Measurements from ENCODE around the gene ATP2B2. TPM values are rescaled to one million over a fixed set of nuclear protein-coding genes. Genes with fewer than 3 reads are reported as not detected.

ATP2B2 gene
- total RNA-seq, 4 donors from 2014 or later, result 0.09 to 0.12 TPM; not detected in 2

DNA sequence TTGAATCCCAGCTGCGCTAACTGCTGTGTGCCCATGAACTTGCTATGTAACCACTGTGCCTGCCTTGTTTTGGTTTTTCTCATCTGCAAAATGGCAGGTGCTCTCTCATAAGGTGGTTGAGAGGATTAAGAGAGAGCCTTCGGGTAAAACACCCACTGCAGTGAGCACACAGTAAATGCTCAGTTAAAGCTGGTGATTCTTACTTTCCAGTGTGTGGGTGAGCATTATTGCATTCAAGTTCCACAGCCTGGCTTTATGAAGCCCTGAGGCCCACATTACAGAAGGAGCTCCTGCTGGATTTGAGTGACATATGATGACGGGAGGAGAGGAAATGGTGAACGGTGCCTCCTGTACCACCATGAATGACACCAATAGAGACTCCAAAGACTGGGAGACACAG lies 101.0 kb downstream of the ATP2B2 start:
- no peak for ATAC-seq (ENCODE audit: low FRiP score)
- TF ChIP-seq, protein P1, sequence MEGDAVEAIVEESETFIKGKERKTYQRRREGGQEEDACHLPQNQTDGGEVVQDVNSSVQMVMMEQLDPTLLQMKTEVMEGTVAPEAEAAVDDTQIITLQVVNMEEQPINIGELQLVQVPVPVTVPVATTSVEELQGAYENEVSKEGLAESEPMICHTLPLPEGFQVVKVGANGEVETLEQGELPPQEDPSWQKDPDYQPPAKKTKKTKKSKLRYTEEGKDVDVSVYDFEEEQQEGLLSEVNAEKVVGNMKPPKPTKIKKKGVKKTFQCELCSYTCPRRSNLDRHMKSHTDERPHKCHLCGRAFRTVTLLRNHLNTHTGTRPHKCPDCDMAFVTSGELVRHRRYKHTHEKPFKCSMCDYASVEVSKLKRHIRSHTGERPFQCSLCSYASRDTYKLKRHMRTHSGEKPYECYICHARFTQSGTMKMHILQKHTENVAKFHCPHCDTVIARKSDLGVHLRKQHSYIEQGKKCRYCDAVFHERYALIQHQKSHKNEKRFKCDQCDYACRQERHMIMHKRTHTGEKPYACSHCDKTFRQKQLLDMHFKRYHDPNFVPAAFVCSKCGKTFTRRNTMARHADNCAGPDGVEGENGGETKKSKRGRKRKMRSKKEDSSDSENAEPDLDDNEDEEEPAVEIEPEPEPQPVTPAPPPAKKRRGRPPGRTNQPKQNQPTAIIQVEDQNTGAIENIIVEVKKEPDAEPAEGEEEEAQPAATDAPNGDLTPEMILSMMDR (IDR thresholded peaks at IDR 0.05), result no peak
- DNase-seq (ENCODE audit: low spot score), result no peak

DNA sequence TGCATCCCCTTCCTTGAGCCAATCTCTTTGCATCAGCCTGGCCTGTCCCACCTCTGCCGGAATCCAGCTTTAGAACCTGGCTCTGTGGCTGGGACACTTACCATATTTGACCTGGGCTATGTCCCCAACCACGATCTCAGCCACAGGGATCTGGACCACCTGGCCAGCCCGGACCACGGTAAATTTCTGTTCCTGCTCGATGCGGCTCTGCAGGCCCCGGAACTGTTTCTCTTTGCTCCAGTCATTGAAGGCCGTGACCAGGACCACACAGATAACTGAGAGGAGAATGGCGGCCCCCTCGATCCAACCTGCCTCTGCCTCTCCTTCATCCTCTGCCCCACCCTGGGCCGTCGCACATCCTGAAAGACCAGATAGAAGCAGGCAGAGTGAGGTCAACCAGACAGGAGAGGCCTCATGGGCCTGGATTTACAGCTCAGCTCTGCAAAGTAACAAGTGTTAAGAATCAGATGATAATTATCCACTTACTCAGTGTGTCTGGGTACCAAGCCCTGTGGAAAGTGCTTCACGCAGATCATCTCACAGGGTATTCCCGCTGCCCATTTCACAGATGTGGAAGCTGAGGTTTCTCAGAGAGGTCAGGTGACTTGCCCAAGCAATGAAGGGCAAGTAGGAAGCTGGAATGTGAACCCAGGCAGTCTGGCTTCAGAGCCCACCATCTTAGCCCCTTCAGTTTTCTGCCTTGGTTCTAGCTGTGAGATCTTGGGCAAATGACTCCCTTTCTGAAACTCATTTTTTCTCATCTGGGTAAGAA lies 103.2 kb downstream of the ATP2B2 start:
- TF ChIP-seq, protein P1 (IDR thresholded peaks at IDR 0.05), result no peak
- DNase-seq (ENCODE audit: low spot score) (no peak), ATAC-seq (ENCODE audit: low FRiP score) (no peak)

DNA sequence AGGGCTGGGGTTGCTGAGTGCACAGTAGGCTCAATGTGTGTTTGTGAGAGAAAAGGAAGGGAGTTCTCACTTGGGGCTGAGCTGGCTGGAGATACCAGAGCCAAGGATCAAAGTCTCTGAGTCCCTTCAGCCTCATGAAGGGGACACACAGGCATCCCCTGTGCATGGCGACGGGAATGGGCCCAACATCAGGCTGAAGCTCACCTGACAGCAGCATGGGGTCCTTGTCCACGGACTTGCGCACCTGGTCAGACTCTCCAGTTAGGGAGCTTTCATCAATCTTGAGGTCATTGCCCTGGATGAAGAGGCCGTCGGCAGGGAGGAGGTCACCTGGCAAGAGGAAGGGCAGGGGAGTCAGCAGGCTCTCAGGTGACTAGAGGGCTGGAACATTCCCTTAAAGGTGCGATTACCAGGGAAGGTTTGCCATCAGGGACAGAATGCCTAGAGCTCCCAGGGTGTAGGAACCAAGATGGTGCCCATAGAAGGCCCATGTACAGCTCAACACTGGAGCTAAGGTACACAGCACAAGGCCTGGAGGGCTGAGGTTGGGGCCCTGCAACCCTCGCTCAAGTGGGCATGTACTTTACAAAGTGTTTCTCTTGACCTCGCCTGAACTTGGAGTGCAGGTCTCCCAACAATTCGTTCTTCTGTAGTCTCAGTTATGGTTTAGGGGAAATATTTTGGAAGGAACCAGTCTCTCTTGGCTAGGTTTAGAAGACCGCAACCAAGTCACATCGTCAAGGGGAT lies 104.5 kb downstream of the ATP2B2 start:
- DNase-seq (ENCODE audit: low spot score), result no peak
- TF ChIP-seq, protein P1 (IDR thresholded peaks at IDR 0.05), result no peak

DNA sequence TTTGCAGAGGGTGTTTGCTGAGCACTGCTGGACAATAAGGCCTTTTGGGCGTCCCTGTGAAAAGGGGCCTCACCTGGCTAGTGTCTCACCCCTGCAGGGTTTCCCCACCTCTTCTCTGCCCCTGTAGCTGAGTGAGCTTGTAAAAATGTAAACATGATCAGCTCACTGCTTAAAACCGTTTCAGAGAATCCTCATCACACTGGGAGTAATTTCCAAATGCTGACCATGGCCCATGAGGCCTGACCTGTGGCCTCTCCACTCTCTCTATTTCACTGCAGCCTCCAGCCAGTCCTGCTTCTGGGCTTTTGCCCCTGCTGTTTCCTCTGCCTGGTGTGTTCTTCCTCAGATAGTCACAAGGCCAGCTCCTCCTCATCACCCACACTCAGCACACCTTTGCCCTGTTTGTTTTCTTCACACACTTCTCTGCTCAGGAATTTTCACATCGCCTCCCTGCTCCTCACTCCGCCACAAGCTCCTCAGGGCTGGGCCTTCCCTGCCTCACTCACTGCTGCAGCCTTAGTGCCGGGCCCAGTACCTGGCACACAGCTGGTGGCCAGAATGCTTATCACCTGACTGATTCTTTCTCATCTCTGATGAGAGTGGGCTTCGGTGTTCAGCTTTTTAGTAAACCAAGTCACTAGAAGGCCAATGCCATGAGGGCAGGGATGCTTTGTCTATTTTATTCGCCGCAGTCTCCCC lies 105.2 kb downstream of the ATP2B2 start:
- ATAC-seq (ENCODE audit: low FRiP score), result no peak
- TF ChIP-seq, protein P1 (IDR thresholded peaks at IDR 0.05), result no peak
- no peak for DNase-seq (ENCODE audit: low spot score)

More for the DNA sequence above, 104.5 kb downstream of the ATP2B2 start:
- no peak for ATAC-seq (ENCODE audit: low FRiP score)

DNA sequence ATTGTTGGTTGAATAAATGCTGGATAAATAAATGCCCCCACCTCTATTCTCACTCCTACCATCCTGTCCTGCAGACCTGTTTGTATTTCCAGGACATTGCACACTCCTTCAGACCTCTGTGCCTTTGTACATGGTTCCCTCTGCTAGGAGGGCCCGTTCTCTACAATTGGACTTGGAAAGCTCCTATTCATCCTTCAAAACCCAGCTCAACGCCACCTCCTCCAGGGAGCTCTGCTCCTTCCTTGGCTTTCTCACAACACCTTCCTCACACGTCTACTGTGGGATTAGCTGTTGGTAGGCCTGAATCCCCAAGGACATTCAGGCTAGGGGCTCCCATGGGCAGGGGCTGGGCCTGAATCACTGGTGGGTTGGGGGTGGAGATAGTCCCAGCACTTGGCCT lies 105.8 kb downstream of the ATP2B2 start:
- ATAC-seq (ENCODE audit: low FRiP score) (no peak), DNase-seq (ENCODE audit: low spot score) (no peak)
- TF ChIP-seq, protein P1 (IDR thresholded peaks at IDR 0.05), result no peak

DNA sequence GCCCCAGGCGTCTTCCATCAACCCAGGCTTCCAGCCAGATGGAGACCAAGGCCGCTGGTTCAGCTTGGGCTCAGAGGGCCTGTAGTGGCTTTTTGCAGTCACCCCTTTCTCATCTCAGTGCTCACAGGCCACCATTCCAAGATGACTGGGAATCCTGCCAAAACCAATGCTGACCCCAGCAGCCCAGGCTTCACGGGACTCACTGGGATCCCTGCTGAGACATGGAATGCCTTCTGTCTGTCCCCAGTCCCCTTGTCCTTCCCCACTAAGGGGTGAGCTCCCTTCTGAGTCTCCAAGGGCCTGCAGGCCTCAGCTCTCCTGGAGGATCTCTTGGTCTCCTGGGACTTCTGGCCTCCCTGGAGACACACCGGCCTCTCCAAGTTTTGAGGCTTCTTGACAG lies 107.0 kb downstream of the ATP2B2 start:
- no peak for ATAC-seq (ENCODE audit: low FRiP score)
- DNase-seq (ENCODE audit: low spot score), result no peak
- TF ChIP-seq, protein P1 (IDR thresholded peaks at IDR 0.05), result no peak
